ENCODE data around the gene OR8K3. TPM values are rescaled to one million over a fixed set of nuclear protein-coding genes. Genes with fewer than 3 reads are reported as not detected.

Gene OR8K3
- total and polyA plus RNA-seq, 8 donors: not detected

GRCh38 chr11:56307836-56308235 lies 7.1 kb upstream of the OR8K3 start:
- DNase-seq (no peak), ATAC-seq (no peak)
- TF ChIP-seq CTCF (IDR thresholded peaks at IDR 0.05): no peak
- intact Hi-C loops (cut with DNase I): no loop called here
- no peaks in the 10 kb centered on the region for H3K27me3 ChIP-seq
- H3K4me1 ChIP-seq: no peaks in the 10 kb centered on the region
- H3K9me3 ChIP-seq: peaks cover 0 to 16% of the 10 kb centered on the region in 2 donors
- no peak overlapping the region for H3K27ac ChIP-seq
- H3K4me3 ChIP-seq: no peak overlapping the region
- H3K36me3 ChIP-seq: no peaks in the 10 kb centered on the region

- Histone ChIP-seq H3K36me3 (no peaks in the 10 kb centered on the region), H3K27ac (no peak overlapping the region), H3K4me1 (no peaks in the 10 kb centered on the region), H3K9me3 (peaks cover 0 to 17% of the 10 kb centered on the region in 2 donors), H3K4me3 (no peak overlapping the region), H3K27me3 (no peaks in the 10 kb centered on the region)
- no peak for TF ChIP-seq CTCF (IDR thresholded peaks at IDR 0.05)
- intact Hi-C loops (cut with DNase I): no loop called here
- ATAC-seq (no peak), DNase-seq (peak in 1 of 4 donors; percentile 68)
These were observed 17.0 kb downstream of the OR8K3 start for GRCh38 chr11:56331861-56332491.

GRCh38 chr11:56333156-56333555 lies 18.2 kb downstream of the OR8K3 start:
- DNase-seq: no peak
- no peak for ATAC-seq
- H3K9me3 ChIP-seq: peaks cover 0 to 22% of the 10 kb centered on the region in 2 donors
- no peaks in the 10 kb centered on the region for H3K4me1 ChIP-seq
- no peak overlapping the region for H3K27ac ChIP-seq
- TF ChIP-seq CTCF (IDR thresholded peaks at IDR 0.05): no peak
- no peaks in the 10 kb centered on the region for H3K27me3 ChIP-seq
- intact Hi-C loops (cut with DNase I): no loop called here
- no peaks in the 10 kb centered on the region for H3K36me3 ChIP-seq
- no peak overlapping the region for H3K4me3 ChIP-seq

GRCh38 chr11:56340289-56340688 lies 25.3 kb downstream of the OR8K3 start:
- DNase-seq: no peak
- Histone ChIP-seq H3K4me1 (no peaks in the 10 kb centered on the region), H3K36me3 (no peaks in the 10 kb centered on the region), H3K4me3 (no peak overlapping the region), H3K27ac (no peak overlapping the region), H3K27me3 (no peaks in the 10 kb centered on the region), H3K9me3 (peaks cover 0 to 29% of the 10 kb centered on the region in 2 donors)
- ATAC-seq: no peak
- intact Hi-C loops (cut with DNase I): no loop called here
- no peak for TF ChIP-seq CTCF (IDR thresholded peaks at IDR 0.05)

- Histone ChIP-seq H3K27ac (no peak within 1 kb of the TSS), H3K4me3 (no peak within 1 kb of the TSS), H3K9me3 (peaks cover 0 to 3% of the 10 kb centered on the region in 2 donors), H3K4me1 (no peaks in the 10 kb centered on the region), H3K27me3 (no peaks in the 10 kb centered on the region), H3K36me3 (no peaks in the 10 kb centered on the region)
- no peak for DNase-seq
- ATAC-seq: no peak
- no peak for TF ChIP-seq CTCF (IDR thresholded peaks at IDR 0.05)
- intact Hi-C loops (cut with DNase I): no loop called here
These were observed 30.8 kb downstream of the OR8K3 start, which contains the start of gene OR8K1 for GRCh38 chr11:56345739-56346138. Gene OR8K1 (plus strand): TSS chr11:56346039. CDS start chr11:56346039, 0 bp downstream.

All from left lung (tissue), 10 donors.